ENCODE data around the gene FAM227B.

Gene FAM227B

GRCh38 chr15:49282366-49282765, 338.3 kb downstream of the FAM227B start:
- DNase-seq, result no peak

GRCh38 chr15:49279521-49280456, 340.8 kb downstream of the FAM227B start:
- DNase-seq, result no peak

- no peak for DNase-seq
Measured at GRCh38 chr15:49278751-49279150, 341.9 kb downstream of the FAM227B start.

All from bone marrow (tissue), 2 donors.